T-cell (primary cell): ENCODE measurements around the gene PPIL6. TPM values are rescaled to one million over a fixed set of nuclear protein-coding genes. Genes with fewer than 3 reads are reported as not detected.

Source experiments
- ATAC-seq, 4 experiments: fragments of 200-7000 bp in 3 of 4; fragments of 150-1000 bp in 1 of 4; cut with Tn5 transposase; replicated peaks in 1 of 4; 1 replicate in 3 of 4; 2 replicates in 1 of 4; pipeline ENCODE4 v1.10.0; 2021; ENCODE audit warnings: moderate library complexity in 3 of 4, mild to moderate bottlenecking in 2 of 4, moderate number of reproducible peaks in 1 of 4
- CTCF ChIA-PET, 2 donors: fragments of 300-600 bp; sonication (Branson Sonifier 250); formaldehyde crosslinking; loops; one replicate each; lab custom pipeline; 2022; ENCODE audit warnings: antibody characterized with exemption in 2 of 2; lab: Charles Lee
- POLR2A ChIA-PET, 2 donors: fragments of 300-600 bp; sonication (Branson Sonifier 250); formaldehyde crosslinking; loops; one replicate each; lab custom pipeline; 2022; ENCODE audit warnings: antibody characterized with exemption in 2 of 2; lab: Charles Lee
- DNase-seq, 35 experiments: peaks; one replicate each; pipeline versions ENCODE4 v3.0.0 to v3.0.0-alpha.2; 2013 to 2023
- H3K27ac ChIP-seq: one replicate; pipeline ENCODE4 v1.5.1; 2013; ENCODE audit warnings: low read length
- H3K27me3 ChIP-seq, 2 experiments: replicated peaks in 1 of 2; 1 replicate in 1 of 2; 2 replicates in 1 of 2; pipeline versions ENCODE4 v1.6.1 to v1.7.0; 2013; ENCODE audit warnings: low read length in 1 of 2, mixed read lengths in 1 of 2; ENCODE audit not compliant: control insufficient read depth in 2 of 2, insufficient read depth in 2 of 2; ENCODE audit errors: extremely low read depth in 1 of 2
- H3K36me3 ChIP-seq, 2 donors: 1 replicate in 1 of 2; 2 replicates in 1 of 2; pipeline versions ENCODE4 v1.6.1 to v1.7.0; 2013; ENCODE audit warnings: low read length in 1 of 2; ENCODE audit not compliant: control insufficient read depth in 2 of 2, insufficient read depth in 1 of 2; ENCODE audit errors: extremely low read depth in 1 of 2
- H3K4me1 ChIP-seq, 2 experiments: 1 replicate in 1 of 2; 2 replicates in 1 of 2; pipeline versions ENCODE4 v1.6.1 to v1.7.0; 2013; ENCODE audit warnings: low read length in 2 of 2, mixed read lengths in 1 of 2; ENCODE audit not compliant: insufficient read depth in 2 of 2, control insufficient read depth in 1 of 2; ENCODE audit errors: extremely low read depth in 1 of 2
- H3K4me3 ChIP-seq, 2 donors: 1 replicate in 1 of 2; 2 replicates in 1 of 2; pipeline versions ENCODE4 v1.5.1 to v1.7.0; 2013; ENCODE audit warnings: mild to moderate bottlenecking in 2 of 2, low read length in 1 of 2, moderate library complexity in 1 of 2; ENCODE audit not compliant: control insufficient read depth in 1 of 2; ENCODE audit errors: extremely low read depth in 1 of 2
- H3K9me3 ChIP-seq: 2 replicates; pipeline ENCODE4 v1.7.0; 2013
- H3K27ac Mint-ChIP-seq, 2 donors: one replicate each; pipeline ENCODE4 v1.8.0; 2020 to 2021; ENCODE audit warnings: mild to moderate bottlenecking in 2 of 2, mixed read lengths in 2 of 2
- H3K27me3 Mint-ChIP-seq, 2 donors: one replicate each; pipeline ENCODE4 v1.8.0; 2021 to 2022; ENCODE audit warnings: mixed read lengths in 2 of 2
- H3K36me3 Mint-ChIP-seq: one replicate; pipeline ENCODE4 v1.8.0; 2021; ENCODE audit warnings: mixed read lengths
- H3K4me1 Mint-ChIP-seq, 3 donors: one replicate each; pipeline ENCODE4 v1.8.0; 2020 to 2022; ENCODE audit warnings: mixed read lengths in 3 of 3, mild to moderate bottlenecking in 1 of 3
- H3K4me3 Mint-ChIP-seq, 3 donors: one replicate each; pipeline ENCODE4 v1.8.0; 2020 to 2022; ENCODE audit warnings: mild to moderate bottlenecking in 3 of 3, mixed read lengths in 3 of 3, moderate library complexity in 3 of 3
- H3K9me3 Mint-ChIP-seq, 3 donors: one replicate each; pipeline ENCODE4 v1.8.0; 2020 to 2022; ENCODE audit warnings: mixed read lengths in 3 of 3
- WGBS: methylation state at CpG from one replicate; pipeline ENCODE4 v1.1.5; 2013; ENCODE audit warnings: missing lambda C conversion rate; ENCODE audit not compliant: insufficient coverage; 5-methylcytosine and 5-hydroxymethylcytosine counted together
- total RNA-seq, 35 experiments: library from RNA in 6 of 35; stranded (reverse) in 6 of 35; fragments of 120-200 nt in 1 of 35; gene quantifications; one replicate each; pipeline versions ENCODE4 v1.2.1 to v1.2.4 and lab custom pipeline; 2013 to 2026

Gene PPIL6
- total RNA-seq, 5 donors from 2014 or later (not counting 1 experiment from before 2014, with no cell fraction given) = 0.07 to 1.5 (median 0.38) TPM

- H3K36me3 ChIP-seq = peaks cover 0 to 44% of the 10 kb centered on the region in 2 donors
- POLR2A ChIA-PET = no interaction called here
- H3K27me3 ChIP-seq = no peaks in the 10 kb centered on the region
- no peak for ATAC-seq
- no peak for DNase-seq
- Mint-ChIP-seq H3K9me3 (no peaks in the 10 kb centered on the region), H3K4me1 (peaks cover 70 to 74% (median 71%) of the 10 kb centered on the region in 3 donors), H3K27ac (peak overlapping the region; percentile 7 to 66), H3K36me3 (peaks cover 44% of the 10 kb centered on the region), H3K27me3 (no peaks in the 10 kb centered on the region), H3K4me3 (peak overlapping the region; percentile 22 to 87 (median 46))
- CTCF ChIA-PET = interaction anchor here in 1 of 2 donors (0.6 kb wide), 1 partner anchor 1404 kb away, joined by 3 read pairs; no protein-coding TSS in a partner anchor
- H3K4me1 ChIP-seq = peaks cover 25 to 34% of the 10 kb centered on the region in 2 experiments
- no peak overlapping the region for H3K4me3 ChIP-seq
- WGBS = no CpG with 5 or more reads among the region's 3 CpGs
- no peak overlapping the region for H3K27ac ChIP-seq
- H3K9me3 ChIP-seq = no peaks in the 10 kb centered on the region
Observed at GRCh38 chr6:109377717-109378116, 62.7 kb downstream of the PPIL6 start.

- H3K4me1 Mint-ChIP-seq = peaks cover 71 to 82% (median 80%) of the 10 kb centered on the region in 3 donors
- DNase-seq (no peak), ATAC-seq (no peak)
- H3K9me3 ChIP-seq = no peaks in the 10 kb centered on the region
- 54% methylated on average over 3 of the region's 4 CpGs for WGBS
- peaks cover 23 to 24% of the 10 kb centered on the region in 2 experiments for H3K4me1 ChIP-seq
- CTCF ChIA-PET = interaction anchor here in 1 of 2 donors (0.6 to 1.4 kb wide), 3 partner anchors 9 to 666 kb away, joined by 4 to 12 read pairs (median 5); partner anchors contain the start of gene CD164
- H3K4me3 ChIP-seq = no peak overlapping the region
- no peaks in the 10 kb centered on the region for H3K27me3 ChIP-seq
- no peaks in the 10 kb centered on the region for H3K9me3 Mint-ChIP-seq
- H3K4me3 Mint-ChIP-seq = peak overlapping the region in 2 of 3 donors; percentile 0 to 4
- H3K27me3 Mint-ChIP-seq = no peaks in the 10 kb centered on the region
- POLR2A ChIA-PET = interaction anchor here in 1 of 2 donors (1.4 kb wide), 1 partner anchor 9 kb away, joined by 10 read pairs; the partner anchor contains the start of gene CD164
- peak overlapping the region; percentile 9 to 50 for H3K27ac Mint-ChIP-seq
- peaks cover 64% of the 10 kb centered on the region for H3K36me3 Mint-ChIP-seq
- no peak overlapping the region for H3K27ac ChIP-seq
- peaks cover 0 to 71% of the 10 kb centered on the region in 2 donors for H3K36me3 ChIP-seq
Observed at GRCh38 chr6:109374326-109374892, 66.0 kb downstream of the PPIL6 start.

- H3K27ac ChIP-seq = no peak overlapping the region
- peaks cover 17 to 19% of the 10 kb centered on the region in 2 experiments for H3K4me1 ChIP-seq
- peaks cover 0 to 77% of the 10 kb centered on the region in 2 donors for H3K36me3 ChIP-seq
- WGBS = 33% methylated on average over 3 of the region's 4 CpGs
- no peaks in the 10 kb centered on the region for H3K9me3 ChIP-seq
- Mint-ChIP-seq H3K4me3 (peak overlapping the region; percentile 0 to 34 (median 4)), H3K36me3 (peaks cover 63% of the 10 kb centered on the region), H3K4me1 (peaks cover 65 to 76% (median 74%) of the 10 kb centered on the region in 3 donors), H3K27me3 (no peaks in the 10 kb centered on the region), H3K9me3 (no peaks in the 10 kb centered on the region), H3K27ac (peak overlapping the region; percentile 9 to 50)
- CTCF ChIA-PET = interaction anchor here in 1 of 2 donors (1.3 to 1.4 kb wide), 2 partner anchors 9 to 11 kb away, joined by 4 to 12 read pairs; partner anchors contain the start of gene CD164
- ATAC-seq (peak in 3 of 4 experiments; percentile 32 to 37 (median 37)), DNase-seq (peak in 1 of 35 experiments; percentile 18)
- H3K4me3 ChIP-seq = no peak overlapping the region
- H3K27me3 ChIP-seq = no peaks in the 10 kb centered on the region
- POLR2A ChIA-PET = interaction anchor here in 1 of 2 donors (0.6 to 1.4 kb wide), 3 partner anchors 9 to 1509 kb away, joined by 3 to 10 read pairs (median 3); partner anchors contain the start of gene CD164
Observed at GRCh38 chr6:109373762-109374161, 66.7 kb downstream of the PPIL6 start.

- CTCF ChIA-PET = interaction anchor here in 1 of 2 donors (1.3 to 1.4 kb wide), 2 partner anchors 10 to 11 kb away, joined by 4 to 12 read pairs; partner anchors contain the start of gene CD164
- H3K36me3 ChIP-seq = peaks cover 0 to 81% of the 10 kb centered on the region in 2 donors
- no peak overlapping the region for H3K27ac ChIP-seq
- ATAC-seq (peak in 1 of 4 experiments; percentile 36), DNase-seq (no peak)
- POLR2A ChIA-PET = interaction anchor here in 1 of 2 donors (0.6 to 1.4 kb wide), 3 partner anchors 10 to 1510 kb away, joined by 3 to 10 read pairs (median 3); partner anchors contain the start of gene CD164
- no peak overlapping the region for H3K4me3 ChIP-seq
- peaks cover 68% of the 10 kb centered on the region for H3K36me3 Mint-ChIP-seq
- H3K4me3 Mint-ChIP-seq = peak overlapping the region; percentile 0 to 34 (median 4)
- H3K4me1 ChIP-seq = peaks cover 16 to 19% of the 10 kb centered on the region in 2 experiments
- peaks cover 60 to 73% (median 71%) of the 10 kb centered on the region in 3 donors for H3K4me1 Mint-ChIP-seq
- H3K27me3 ChIP-seq = no peaks in the 10 kb centered on the region
- no peaks in the 10 kb centered on the region for H3K9me3 ChIP-seq
- no peaks in the 10 kb centered on the region for H3K27me3 Mint-ChIP-seq
- H3K9me3 Mint-ChIP-seq = no peaks in the 10 kb centered on the region
- WGBS = 27% methylated on average over 4 of the region's 4 CpGs
- H3K27ac Mint-ChIP-seq = peak overlapping the region; percentile 9 to 50
Observed at GRCh38 chr6:109373331-109373730, 67.1 kb downstream of the PPIL6 start.

- peaks cover 7 to 14% of the 10 kb centered on the region in 2 experiments for H3K4me1 ChIP-seq
- no peak for DNase-seq
- H3K27me3 ChIP-seq = no peaks in the 10 kb centered on the region
- H3K9me3 ChIP-seq = no peaks in the 10 kb centered on the region
- peaks cover 0 to 88% of the 10 kb centered on the region in 2 donors for H3K36me3 ChIP-seq
- POLR2A ChIA-PET = interaction anchor here (0.7 to 1.0 kb wide), 3 partner anchors 10 to 13 kb away, joined by 3 to 5 read pairs (median 4); partner anchors contain the start of gene CD164 (in 2 of the 2)
- Mint-ChIP-seq H3K4me3 (no peak overlapping the region), H3K9me3 (no peaks in the 10 kb centered on the region), H3K4me1 (peaks cover 54 to 63% (median 62%) of the 10 kb centered on the region in 3 donors), H3K27ac (peak overlapping the region in 1 of 2 donors; percentile 8), H3K36me3 (peaks cover 69% of the 10 kb centered on the region), H3K27me3 (no peaks in the 10 kb centered on the region)
- CTCF ChIA-PET = interaction anchor here in 1 of 2 donors (0.5 to 0.7 kb wide), 2 partner anchors 184 to 278 kb away, joined by 3 read pairs; no protein-coding TSS in a partner anchor
- ATAC-seq = no peak
- WGBS = no CpG with 5 or more reads among the region's 2 CpGs
- H3K4me3 ChIP-seq = no peak overlapping the region
- H3K27ac ChIP-seq = no peak overlapping the region
Observed at GRCh38 chr6:109372130-109372529, 68.3 kb downstream of the PPIL6 start.

- POLR2A ChIA-PET = interaction anchor here (0.6 to 1.4 kb wide), 6 partner anchors 8 to 233 kb away, joined by 3 to 6 read pairs (median 4); partner anchors contain the start of gene CD164 (in 1 of the 2)
- ATAC-seq = no peak
Observed at GRCh38 chr6:109370792-109371191, 69.6 kb downstream of the PPIL6 start.

More at GRCh38 chr6:109370792-109371191, 69.6 kb downstream of the PPIL6 start:
- Histone ChIP-seq H3K4me3 (no peak overlapping the region), H3K4me1 (peaks cover 4 to 14% of the 10 kb centered on the region in 2 experiments), H3K27ac (no peak overlapping the region), H3K9me3 (no peaks in the 10 kb centered on the region), H3K36me3 (peaks cover 0 to 87% of the 10 kb centered on the region in 2 donors), H3K27me3 (no peaks in the 10 kb centered on the region)
- H3K9me3 Mint-ChIP-seq = no peaks in the 10 kb centered on the region
- H3K27ac Mint-ChIP-seq = peak overlapping the region in 1 of 2 donors; percentile 19
- no peak overlapping the region for H3K4me3 Mint-ChIP-seq
- H3K36me3 Mint-ChIP-seq = peaks cover 71% of the 10 kb centered on the region
- H3K27me3 Mint-ChIP-seq = no peaks in the 10 kb centered on the region
- DNase-seq = no peak
- no CpG with 5 or more reads among the region's 3 CpGs for WGBS
- CTCF ChIA-PET = interaction anchor here in 1 of 2 donors (1.2 to 1.4 kb wide), 3 partner anchors 9 to 17 kb away, joined by 3 to 10 read pairs (median 4); partner anchors contain the start of gene CD164
- H3K4me1 Mint-ChIP-seq = peaks cover 55 to 57% (median 56%) of the 10 kb centered on the region in 3 donors
